Adrenal gland (tissue), 5 donors: Measurements from ENCODE around the gene FGGY.

ENCODE experiments used
- CTCF ChIP-seq, 6 experiments: fragments of 450-650 bp in 4 of 6; fragments of 200-600 bp in 2 of 6; sonication (generic) in 1 of 6; IDR thresholded peaks; 1 replicate in 5 of 6; 2 replicates in 1 of 6; pipeline versions ENCODE4 v1.5.1 to v1.8.0; 2016 to 2021; ENCODE audit warnings: antibody characterized with exemption in 6 of 6, mild to moderate bottlenecking in 2 of 6, moderate library complexity in 1 of 6
- POLR2A ChIP-seq, 2 donors: fragments of 450-650 bp; IDR thresholded peaks; one replicate each; pipeline ENCODE4 v1.6.1; 2017; ENCODE audit warnings: antibody characterized with exemption in 2 of 2, mild to moderate bottlenecking in 2 of 2, moderate library complexity in 1 of 2
- donor health status: DM: no; HTN: no; CAD: no.

- TF ChIP-seq CTCF (IDR thresholded peaks at IDR 0.05) (no peak), POLR2A (IDR thresholded peaks at IDR 0.05) (no peak)
These were observed 381.8 kb downstream of the FGGY start for GRCh38 chr1:59678493-59679228.
